Karpas-422 (cell line): ENCODE results near the gene PARPBP. TPM values are rescaled to one million over a fixed set of nuclear protein-coding genes. Genes with fewer than 3 reads are reported as not detected.
"Not testable (repeated sequence)": the region's sequence is repeated elsewhere in the genome, so short reads cannot be mapped to it uniquely, and the experiment has no call there.

Experiments
- DNase-seq: peaks from one replicate; pipeline ENCODE4 v3.0.0-alpha.2; 2015
- H2AFZ ChIP-seq: fragments of 200-600 bp; sonication (generic); 2 replicates; pipeline ENCODE4 v1.6.1; 2014; ENCODE audit warnings: antibody characterized with exemption, low read length, mixed read lengths
- H3K27ac ChIP-seq: fragments of 200-600 bp; sonication (generic); 2 replicates; pipeline ENCODE4 v1.5.1; 2014; ENCODE audit warnings: mild to moderate bottlenecking, low read length, moderate library complexity
- H3K27me3 ChIP-seq: fragments of 200-600 bp; sonication (generic); 2 replicates; pipeline ENCODE4 v1.6.1; 2014; ENCODE audit warnings: low read length, mixed read lengths
- H3K36me3 ChIP-seq: fragments of 200-600 bp; sonication (generic); 2 replicates; pipeline ENCODE4 v1.6.1; 2014; ENCODE audit warnings: low read length, mixed read lengths; ENCODE audit not compliant: insufficient read depth
- H3K4me1 ChIP-seq: fragments of 200-600 bp; sonication (generic); 2 replicates; pipeline ENCODE4 v1.6.1; 2014; ENCODE audit warnings: mild to moderate bottlenecking, low read length, mixed read lengths
- H3K4me2 ChIP-seq: fragments of 200-600 bp; sonication (generic); 2 replicates; pipeline ENCODE4 v1.6.1; 2014; ENCODE audit warnings: low read length, low read depth, mild to moderate bottlenecking; ENCODE audit not compliant: poor library complexity, severe bottlenecking
- H3K4me3 ChIP-seq: fragments of 200-600 bp; sonication (generic); 2 replicates; pipeline ENCODE4 v1.5.1; 2014; ENCODE audit warnings: mild to moderate bottlenecking, antibody characterized with exemption, low read length, mixed read lengths
- H3K79me2 ChIP-seq: fragments of 200-600 bp; sonication (generic); 2 replicates; pipeline ENCODE4 v1.6.1; 2014; ENCODE audit warnings: mild to moderate bottlenecking, low read length, mixed read lengths
- H3K9ac ChIP-seq: fragments of 200-600 bp; sonication (generic); 2 replicates; pipeline ENCODE4 v1.6.0; 2014; ENCODE audit warnings: low read length
- H3K9me2 ChIP-seq: fragments of 200-600 bp; sonication (generic), shearing (Covaris generic); replicated peaks from 2 replicates; pipeline ENCODE4 v1.6.0; 2014; ENCODE audit warnings: mild to moderate bottlenecking, low read length, moderate library complexity; ENCODE audit not compliant: insufficient read depth
- H3K9me3 ChIP-seq: fragments of 300-700, 200-600 bp; sonication (generic); 2 replicates; pipeline ENCODE4 v1.6.1; 2014; ENCODE audit warnings: low read length, mixed read lengths
- H4K20me1 ChIP-seq: fragments of 200-600 bp; sonication (generic); 2 replicates; pipeline ENCODE4 v1.6.1; 2014; ENCODE audit warnings: mild to moderate bottlenecking, antibody characterized with exemption, low read length, low read depth; ENCODE audit not compliant: insufficient read depth
- small RNA-seq: library from RNA; depleted of rRNA; stranded (forward); fragments of <200 nt; gene quantifications from one replicate; pipeline ENCODE3, GENCODE V24; 2014
- total RNA-seq: library from RNA; depleted of rRNA; stranded (reverse); fragments of >200 nt; shearing (Covaris generic); gene quantifications from 2 replicates; pipeline ENCODE4 v1.2.3, GENCODE V29; 2014; ENCODE audit warnings: low replicate concordance; rRNA removed

PARPBP gene
- total RNA-seq, 1 experiment from 2014 or later, result 49.6 TPM

DNA sequence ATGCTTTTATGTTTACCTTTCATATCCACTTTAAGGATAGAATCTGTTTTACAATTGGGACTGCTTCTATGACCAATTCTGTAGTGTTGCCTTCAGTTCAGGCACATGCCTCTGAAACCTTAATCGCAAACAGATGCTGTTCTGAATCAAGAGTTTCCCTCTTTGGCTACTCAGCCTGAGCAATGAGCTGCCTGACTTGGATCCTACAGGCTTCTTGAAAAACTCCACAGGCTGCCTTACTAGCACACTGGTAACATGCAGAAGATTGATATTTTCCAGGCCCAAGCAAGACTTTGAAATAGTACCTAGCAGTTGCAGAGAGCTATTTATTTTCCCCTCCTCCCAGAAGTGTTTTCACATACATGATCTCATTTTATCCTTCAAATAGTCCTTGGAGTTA, 112.5 kb downstream of the PARPBP start:
- no peaks in the 10 kb centered on the region for H4K20me1 ChIP-seq
- H3K4me1 ChIP-seq, result no peaks in the 10 kb centered on the region
- H2AFZ ChIP-seq, result no peak overlapping the region
- H3K9me2 ChIP-seq, result no peaks in the 10 kb centered on the region
- no peak overlapping the region for H3K27ac ChIP-seq
- H3K79me2 ChIP-seq, result no peaks in the 10 kb centered on the region
- H3K27me3 ChIP-seq, result no peaks in the 10 kb centered on the region
- no peak overlapping the region for H3K4me2 ChIP-seq
- H3K4me3 ChIP-seq, result no peak overlapping the region
- DNase-seq, result no peak
- H3K36me3 ChIP-seq, result no peaks in the 10 kb centered on the region
- no peak overlapping the region for H3K9ac ChIP-seq
- H3K9me3 ChIP-seq, result no peaks in the 10 kb centered on the region

DNA sequence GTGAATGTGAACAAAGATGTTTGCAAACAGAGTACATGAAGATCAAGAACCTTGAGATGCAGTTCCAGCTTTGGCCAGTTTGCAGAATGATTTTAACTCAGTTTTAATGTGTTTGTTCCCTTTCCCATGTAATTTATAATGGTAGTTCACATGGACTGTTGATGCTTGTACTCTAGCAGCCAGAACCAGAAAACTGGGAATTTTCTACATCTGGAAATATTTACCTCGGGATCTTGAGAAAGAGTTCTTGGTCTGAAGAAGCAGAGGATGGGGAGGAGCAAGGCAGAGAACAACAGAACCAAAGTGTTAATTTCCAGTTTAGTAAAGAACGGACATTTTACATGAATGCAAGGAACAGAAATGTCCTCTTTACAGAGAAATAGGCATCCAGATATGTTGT, 114.6 kb downstream of the PARPBP start:
- H3K36me3 ChIP-seq, result no peaks in the 10 kb centered on the region
- H3K9me2 ChIP-seq, result no peaks in the 10 kb centered on the region
- H2AFZ ChIP-seq, result no peak overlapping the region
- H3K9me3 ChIP-seq, result no peaks in the 10 kb centered on the region
- no peaks in the 10 kb centered on the region for H4K20me1 ChIP-seq
- H3K9ac ChIP-seq, result no peak overlapping the region
- H3K27me3 ChIP-seq, result no peaks in the 10 kb centered on the region
- no peak overlapping the region for H3K4me3 ChIP-seq
- no peaks in the 10 kb centered on the region for H3K79me2 ChIP-seq
- H3K4me1 ChIP-seq, result no peaks in the 10 kb centered on the region
- DNase-seq, result no peak
- no peak overlapping the region for H3K27ac ChIP-seq
- H3K4me2 ChIP-seq, result no peak overlapping the region

DNA sequence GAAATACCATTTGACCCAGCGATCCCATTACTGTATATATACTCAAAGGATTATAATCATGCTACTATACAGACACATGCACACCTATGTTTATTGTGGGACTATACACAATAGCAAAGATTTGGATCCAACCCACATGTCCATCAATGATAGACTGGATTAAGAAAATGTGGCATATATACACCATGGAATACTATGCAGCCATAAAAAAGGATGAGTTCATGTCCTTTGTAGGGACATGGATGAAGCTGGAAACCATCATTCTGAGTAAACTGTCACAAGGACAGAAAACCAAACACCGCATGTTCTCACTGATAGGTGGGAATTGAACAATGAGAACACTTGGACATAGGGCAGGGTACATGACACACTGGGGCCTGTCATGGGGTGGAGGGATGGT, 120.9 kb downstream of the PARPBP start:
- not testable (repeated sequence) for H3K79me2 ChIP-seq, H4K20me1 ChIP-seq

More for the DNA sequence above, 120.9 kb downstream of the PARPBP start:
- H2AFZ ChIP-seq, H3K27me3 ChIP-seq, DNase-seq, H3K9me3 ChIP-seq, H3K27ac ChIP-seq, H3K9ac ChIP-seq, H3K4me3 ChIP-seq, H3K4me2 ChIP-seq, H3K9me2 ChIP-seq, H3K36me3 ChIP-seq, H3K4me1 ChIP-seq: not testable (repeated sequence)

Small RNAs within 50 kb of the gene (small RNA-seq; reads per million reads assigned to genes)
- not detected for gene RN7SL793P

Other genes starting within 250 kb of the PARPBP start
- not detected in 2 replicates for gene DRAM1, start 242.6 kb upstream of the PARPBP start, total RNA-seq
- 70.5 and 75.1 TPM in 2 replicates for gene WASHC3, start 58.2 kb upstream of the PARPBP start, total RNA-seq
- 65.7 and 108 TPM in 2 replicates for gene NUP37, start 69 bp upstream of the PARPBP start, total RNA-seq
- not detected in 2 replicates for gene PMCH, start 77.7 kb downstream of the PARPBP start, total RNA-seq